A549 (cell line): ENCODE data around the gene LCOR.

Source experiments
- CTCF ChIP-seq: fragments of >200 bp; sonication (Bioruptor Twin); formaldehyde crosslinking; IDR thresholded peaks from 3 replicates; pipeline ENCODE4 v1.5.1; 2016
- POLR2A ChIP-seq: IDR thresholded peaks from 2 replicates; pipeline ENCODE4 v1.6.1; 2012; ENCODE audit warnings: mild to moderate bottlenecking, low read length
- RNF2 ChIP-seq: fragments of 200-600 bp; sonication (generic); IDR thresholded peaks from 2 replicates; pipeline ENCODE4 v1.6.1; 2016; ENCODE audit warnings: low read depth, mild to moderate bottlenecking, antibody characterized with exemption, moderate library complexity, borderline replicate concordance

GRCh38 chr10:96996275-96996965, 164.3 kb downstream of the LCOR start:
- no peak for TF ChIP-seq POLR2A
- no peak for TF ChIP-seq RNF2
- no peak for TF ChIP-seq CTCF
